HG03139 (cell line): ENCODE measurements around the gene PRM2.

Experiments used
- ATAC-seq: cut with Tn5 transposase; IDR thresholded peaks from one replicate; pipeline ENCODE4 v1.9.1; 2021; ENCODE audit not compliant: unreplicated experiment

The PRM2 gene

DNA sequence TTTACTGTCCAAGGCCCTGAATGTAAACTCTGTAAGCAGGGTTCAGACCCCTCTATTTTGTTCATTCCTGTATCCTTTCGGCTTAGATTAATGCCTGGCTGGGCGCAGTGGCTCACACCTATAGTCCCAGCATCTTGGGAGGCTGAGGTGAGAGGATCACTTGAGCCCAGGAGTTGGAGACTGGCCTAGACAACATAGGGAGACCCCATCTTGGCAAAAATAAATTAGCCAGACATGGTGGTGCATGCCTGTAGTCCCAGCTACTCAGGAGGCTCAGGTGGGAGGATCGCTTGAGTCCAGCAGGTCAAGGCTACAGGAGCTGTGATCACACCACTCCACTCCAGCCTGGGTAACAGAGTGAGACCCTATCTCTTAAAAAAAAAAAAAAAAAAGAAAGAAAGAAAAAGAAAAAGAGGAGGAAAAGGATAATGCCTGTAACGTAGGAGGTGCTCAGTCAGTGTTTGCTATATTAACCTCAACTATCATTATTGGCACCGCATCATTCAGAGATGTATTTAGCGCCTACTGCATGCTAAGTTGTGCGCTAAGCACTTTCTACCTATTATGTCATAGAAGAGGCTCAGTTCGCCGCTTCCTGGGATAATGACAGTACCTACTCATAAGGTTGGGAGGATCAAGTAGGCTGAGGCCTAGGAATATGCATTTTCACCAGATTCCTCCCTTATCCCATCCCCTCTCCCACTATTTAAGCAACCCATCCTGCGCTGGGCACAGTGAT, 25.3 kb downstream of the PRM2 start:
- no peak for ATAC-seq

DNA sequence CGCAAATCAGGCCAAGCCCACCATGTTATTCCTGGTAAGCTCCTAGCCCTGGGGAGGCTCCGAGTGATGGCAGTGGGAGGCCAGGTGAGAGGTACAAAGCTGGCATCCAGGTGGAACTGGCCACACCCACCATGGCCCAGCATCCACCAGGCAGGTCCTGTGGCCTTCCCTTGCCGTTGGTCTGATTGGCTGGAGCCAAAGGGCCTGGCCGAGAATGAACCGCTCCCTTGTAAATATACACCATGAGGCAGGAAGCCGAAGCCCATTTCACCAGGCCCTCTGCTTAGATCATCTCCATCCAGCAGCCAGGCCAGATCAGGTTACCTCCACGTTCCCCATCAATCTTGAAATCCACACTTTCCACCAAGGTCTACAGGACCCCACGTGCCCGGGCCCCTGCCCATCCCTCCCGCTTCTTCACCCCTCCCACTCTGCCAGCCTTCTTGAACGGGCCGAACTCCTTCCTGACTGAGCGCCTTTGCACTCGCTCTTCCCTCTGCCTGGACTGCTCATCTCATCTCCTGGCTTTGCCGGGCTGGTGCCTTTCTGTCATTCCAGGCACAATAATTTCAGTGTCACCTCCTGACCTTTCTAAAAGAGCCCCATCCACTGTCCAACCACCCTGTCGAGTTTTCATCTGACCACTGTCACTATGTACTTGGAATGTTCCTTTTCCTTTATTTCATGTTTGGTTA, 26.0 kb downstream of the PRM2 start:
- no peak for ATAC-seq

DNA sequence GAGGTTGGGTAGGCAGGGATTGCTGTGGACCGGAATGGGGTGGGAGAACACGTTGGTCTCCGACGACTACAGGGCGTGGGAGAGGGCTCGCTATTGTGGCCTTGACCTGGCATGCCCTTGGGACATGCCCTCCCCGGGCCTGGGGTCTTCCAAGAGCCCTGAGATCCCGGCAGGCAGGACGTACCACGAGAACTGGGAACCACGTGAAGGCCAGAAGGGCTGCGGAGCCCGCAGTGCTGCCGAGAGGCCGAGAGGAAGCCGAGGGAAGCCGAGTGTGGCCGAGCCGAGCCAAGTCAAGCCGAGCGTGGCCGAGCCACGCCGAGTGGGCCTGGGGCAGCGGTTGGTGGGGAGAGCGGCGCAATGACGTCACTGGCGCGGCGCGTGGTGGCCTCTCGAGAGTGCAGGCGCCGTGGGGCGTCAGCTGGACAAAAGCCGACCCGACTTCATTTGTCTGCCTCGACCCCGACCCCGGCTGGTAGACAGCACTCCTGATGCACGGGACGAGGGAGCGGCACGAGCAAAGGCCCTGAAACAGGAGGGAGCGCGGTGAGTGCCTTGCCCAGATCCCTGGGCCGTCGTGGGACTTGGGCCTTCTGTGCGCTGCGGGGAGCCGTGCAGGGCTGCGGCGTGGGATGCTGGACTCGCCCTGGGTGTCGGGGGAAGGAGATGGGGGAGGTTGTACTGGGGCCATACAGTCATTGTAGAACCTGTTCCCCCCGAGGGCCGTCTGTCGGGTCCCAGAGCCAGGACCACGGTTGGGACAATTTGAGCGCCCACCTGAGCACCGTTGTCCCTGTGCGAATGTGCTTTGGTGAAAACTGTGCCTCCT, 26.8 kb downstream of the PRM2 start:
- no peak for ATAC-seq

DNA sequence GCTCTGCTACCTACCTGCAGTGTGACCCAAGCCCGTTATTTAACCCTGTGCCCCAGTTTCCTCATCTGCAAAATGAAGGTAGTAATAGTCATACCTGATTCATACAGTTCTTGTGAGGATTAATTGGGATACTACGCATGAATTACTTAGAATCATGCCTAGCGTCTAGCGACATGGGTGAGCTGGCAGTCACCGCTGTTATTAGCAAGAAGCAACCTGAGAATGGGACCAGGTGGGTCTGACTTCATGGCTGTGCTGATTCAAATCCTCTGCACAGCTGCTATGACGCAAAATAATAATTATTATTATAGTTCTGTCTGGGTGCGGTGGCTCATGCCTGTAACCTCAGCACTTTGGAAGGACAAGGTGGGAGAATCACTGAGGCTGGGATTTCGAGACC, 28.1 kb downstream of the PRM2 start:
- no peak for ATAC-seq

DNA sequence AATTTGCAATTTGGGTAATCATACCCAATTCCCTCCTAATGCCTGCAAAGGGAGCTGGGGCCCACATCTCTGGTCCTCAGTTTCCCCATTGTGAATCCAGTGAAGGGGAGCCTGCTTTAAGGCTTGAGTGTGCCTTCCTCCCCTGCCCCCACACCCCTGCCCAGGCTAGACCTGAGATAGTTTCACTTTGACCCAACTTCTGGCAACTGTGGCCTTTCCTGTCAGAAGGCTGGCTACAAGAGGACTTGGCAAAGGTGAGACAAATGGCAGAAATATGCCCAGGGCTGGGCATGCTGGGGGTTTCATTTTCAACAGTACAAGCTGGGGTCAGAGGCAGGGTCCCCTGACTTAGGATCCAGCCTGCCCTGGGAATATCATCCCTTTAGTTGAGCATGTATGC, 30.3 kb downstream of the PRM2 start:
- no peak for ATAC-seq

DNA sequence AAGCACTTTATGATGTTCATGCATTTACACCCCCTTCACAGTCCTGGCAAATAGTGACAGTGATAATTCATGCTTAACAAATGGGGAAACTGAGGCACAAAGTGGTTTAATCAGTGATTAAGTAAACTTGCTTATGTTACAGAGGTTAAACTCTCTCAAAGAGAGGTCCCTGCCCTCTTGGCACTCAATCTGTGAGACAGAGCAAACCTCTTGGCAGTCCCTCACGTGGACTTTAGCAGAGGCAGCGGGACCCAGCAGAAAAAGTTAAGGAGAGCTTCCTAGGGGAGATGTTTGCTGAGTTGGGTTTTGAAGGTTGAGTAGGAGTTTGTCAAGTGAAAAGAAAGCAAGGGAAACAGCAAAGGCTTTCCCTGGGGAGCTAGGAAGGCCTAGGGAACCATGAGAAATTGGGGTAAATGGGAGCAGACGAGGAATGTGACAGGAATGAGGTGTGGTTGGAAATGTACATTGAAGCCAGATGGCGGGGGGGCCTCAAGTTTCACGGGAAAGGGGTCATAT, 31.0 kb downstream of the PRM2 start:
- ATAC-seq = no peak

DNA sequence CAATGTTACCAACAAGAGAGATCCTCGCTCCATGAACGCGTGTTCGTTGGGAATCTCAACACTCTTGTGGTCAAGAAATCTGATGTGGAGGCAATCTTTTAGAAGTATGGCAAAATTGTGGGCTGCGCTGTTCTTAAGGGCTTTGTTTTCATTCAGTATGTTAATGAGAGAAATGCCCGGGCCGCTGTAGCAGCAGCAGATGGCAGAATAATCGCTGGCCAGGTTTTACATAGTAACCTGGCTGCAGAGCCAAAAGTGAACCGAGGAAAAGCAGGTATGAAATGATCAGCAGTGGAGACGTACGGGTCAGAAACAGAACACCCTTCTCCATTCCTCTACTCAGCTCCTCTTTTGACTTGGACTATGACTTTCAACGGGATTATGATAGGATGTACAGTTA, 33.6 kb downstream of the PRM2 start:
- no peak for ATAC-seq

DNA sequence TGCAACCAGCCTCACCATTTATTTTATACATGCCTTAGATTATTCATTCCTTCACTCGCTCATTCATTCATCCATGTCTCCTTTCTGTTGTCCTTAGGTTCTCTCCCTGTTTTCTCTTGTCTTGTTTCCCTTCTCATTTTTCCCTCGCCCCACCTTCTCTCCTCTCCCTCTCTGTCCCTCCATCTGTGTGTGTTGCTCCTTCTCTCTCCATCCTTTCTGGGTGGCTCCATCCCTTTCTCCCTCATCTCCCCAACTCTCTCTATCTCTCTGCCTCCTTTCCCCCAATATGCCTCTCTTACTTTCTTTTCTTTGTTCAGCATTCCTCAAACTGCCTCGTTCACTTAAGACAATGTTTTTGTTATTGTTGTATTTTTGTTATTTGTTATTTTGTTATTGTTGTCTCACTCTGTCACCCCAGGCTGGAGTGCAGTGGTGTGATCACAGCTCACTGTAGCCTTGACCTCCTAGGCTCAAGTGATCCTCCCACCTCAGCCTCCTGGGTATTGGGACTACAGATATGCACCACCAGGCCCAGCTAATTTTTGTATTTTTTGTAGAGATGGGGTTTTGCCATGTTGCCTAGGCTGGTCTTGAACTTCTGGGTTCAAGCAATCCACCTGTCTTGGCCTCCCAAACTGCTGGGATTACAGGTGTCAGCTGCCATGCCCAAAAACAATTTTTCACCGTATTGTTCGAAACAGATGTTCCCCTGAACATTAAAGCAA, 34.6 kb downstream of the PRM2 start:
- no peak for ATAC-seq

DNA sequence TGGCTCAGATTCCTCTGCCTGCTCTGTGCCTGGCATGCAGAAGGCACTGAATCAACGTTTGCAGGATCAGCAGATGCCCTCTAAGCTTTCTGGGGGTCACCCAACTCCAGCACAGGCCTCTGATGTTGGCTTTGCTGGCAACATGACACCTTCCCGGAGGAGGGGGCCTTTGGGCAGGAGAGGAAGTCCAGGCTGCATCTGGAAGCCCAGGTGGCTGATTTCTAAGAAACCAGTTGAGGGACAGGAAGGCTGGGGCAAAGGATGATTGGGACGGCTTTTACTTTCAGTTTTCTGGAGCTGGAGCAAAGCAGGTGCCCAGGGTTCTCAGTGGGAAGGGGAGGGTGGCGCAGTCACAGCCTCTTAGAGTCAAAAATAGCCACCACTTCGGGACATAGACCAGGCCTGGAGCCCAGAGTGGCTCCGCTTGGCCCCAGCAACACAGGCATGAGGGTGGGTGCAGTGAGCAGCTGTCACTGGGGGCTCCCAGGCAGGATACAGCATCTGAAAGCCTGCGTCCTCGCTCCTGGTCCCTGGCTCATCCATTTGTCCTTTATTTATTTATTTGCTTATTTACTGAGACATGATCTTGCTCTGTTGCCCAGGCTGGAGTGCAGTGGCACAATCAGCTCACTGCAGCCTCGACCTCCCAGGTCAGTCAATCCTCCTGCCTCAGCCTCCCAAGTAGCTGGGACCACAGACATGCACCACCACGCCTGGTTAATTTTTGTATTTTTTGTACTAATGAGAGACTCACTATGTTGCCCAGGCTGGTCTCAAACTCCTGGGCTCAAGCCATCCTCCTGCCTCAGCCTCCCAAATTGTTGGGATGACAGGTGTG, 35.4 kb downstream of the PRM2 start:
- no peak for ATAC-seq

DNA sequence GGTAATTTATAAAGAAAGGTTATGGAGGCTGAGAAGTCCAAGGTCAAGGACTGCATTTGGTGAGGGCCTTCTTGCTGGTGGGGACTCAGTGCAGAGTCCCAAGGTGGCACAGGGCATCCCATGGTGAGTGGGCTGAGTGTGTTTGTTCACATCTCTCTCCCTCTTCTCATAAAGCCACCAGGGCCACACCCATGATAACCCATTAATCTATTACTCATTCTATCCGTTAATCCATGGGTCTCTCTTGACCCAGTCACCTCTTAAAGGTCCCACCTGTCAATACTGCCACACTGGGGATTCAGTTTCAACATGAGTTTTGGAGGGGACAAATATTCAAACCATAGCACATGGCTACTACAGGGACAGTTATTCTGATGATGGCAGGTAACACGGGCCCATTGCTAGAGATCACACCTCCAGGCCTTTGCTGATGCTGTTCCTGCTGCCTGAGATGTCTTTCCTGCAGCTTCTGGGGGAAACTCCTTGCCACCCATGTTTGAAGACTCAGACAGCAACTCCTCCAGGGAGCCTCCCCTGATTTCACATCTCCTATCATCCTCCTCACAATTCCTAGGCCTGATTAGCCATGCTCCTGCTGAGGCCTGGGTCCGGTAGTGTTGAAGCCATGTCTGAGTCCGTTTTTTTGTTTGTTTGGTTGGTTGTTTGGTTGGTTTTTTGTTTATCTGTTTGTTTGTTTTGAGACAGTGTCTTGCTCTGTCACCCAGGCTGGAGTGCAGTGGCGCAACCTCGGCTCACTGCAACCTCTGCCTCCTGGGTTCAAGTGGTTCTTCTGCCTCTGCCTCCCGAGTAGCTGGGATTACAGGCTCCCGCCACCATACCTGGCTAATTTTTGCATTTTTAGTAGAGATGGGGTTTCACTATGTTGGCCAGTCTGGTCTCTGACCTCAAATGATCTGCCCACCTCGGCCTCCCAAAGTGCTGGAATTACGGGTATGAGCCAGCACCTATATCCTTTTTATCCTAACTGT, 36.3 kb downstream of the PRM2 start:
- no peak for ATAC-seq

DNA sequence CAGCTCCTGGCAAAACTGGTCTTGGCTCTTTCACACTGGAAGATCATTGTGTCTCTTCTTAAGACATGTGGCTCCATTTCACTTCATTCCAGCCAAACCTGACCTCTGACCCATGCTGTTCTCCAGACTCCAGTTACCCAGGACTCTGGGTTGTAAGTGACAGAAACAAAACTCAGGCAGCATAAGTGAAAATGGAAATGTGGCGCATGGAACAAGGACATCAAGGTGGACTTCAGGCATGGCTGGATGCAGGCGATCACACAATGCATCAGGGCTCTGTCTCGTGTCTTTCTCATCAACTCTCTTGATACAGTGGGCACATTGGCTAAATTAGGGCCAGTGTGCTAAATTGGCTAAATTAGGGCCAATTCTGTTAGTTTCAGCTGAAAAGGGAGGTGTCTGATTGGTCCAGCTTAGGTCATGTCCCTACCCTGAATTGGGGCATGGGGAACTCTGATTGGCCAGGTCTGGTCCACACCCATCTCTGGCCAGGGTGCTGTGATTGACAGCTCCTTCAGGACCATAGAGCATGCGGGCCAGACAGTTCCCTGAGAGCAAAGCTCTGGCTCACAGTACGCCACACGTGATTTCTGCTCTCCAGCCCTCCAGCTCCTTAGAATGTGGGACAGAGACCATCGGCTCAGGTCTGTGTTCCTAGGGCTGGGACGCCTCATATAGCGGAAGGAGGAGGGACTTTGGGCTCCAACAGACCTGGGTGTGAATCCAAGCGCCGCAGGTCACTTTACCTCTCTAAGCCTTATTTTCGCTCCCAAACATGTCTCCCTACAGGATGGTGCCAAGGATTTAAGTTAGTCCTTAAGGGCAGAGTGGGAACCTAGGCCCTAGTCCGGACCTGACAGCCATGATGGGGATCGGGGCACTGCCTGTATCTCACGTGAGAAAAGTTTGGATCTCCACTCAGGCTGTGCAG, 37.7 kb downstream of the PRM2 start:
- no peak for ATAC-seq

DNA sequence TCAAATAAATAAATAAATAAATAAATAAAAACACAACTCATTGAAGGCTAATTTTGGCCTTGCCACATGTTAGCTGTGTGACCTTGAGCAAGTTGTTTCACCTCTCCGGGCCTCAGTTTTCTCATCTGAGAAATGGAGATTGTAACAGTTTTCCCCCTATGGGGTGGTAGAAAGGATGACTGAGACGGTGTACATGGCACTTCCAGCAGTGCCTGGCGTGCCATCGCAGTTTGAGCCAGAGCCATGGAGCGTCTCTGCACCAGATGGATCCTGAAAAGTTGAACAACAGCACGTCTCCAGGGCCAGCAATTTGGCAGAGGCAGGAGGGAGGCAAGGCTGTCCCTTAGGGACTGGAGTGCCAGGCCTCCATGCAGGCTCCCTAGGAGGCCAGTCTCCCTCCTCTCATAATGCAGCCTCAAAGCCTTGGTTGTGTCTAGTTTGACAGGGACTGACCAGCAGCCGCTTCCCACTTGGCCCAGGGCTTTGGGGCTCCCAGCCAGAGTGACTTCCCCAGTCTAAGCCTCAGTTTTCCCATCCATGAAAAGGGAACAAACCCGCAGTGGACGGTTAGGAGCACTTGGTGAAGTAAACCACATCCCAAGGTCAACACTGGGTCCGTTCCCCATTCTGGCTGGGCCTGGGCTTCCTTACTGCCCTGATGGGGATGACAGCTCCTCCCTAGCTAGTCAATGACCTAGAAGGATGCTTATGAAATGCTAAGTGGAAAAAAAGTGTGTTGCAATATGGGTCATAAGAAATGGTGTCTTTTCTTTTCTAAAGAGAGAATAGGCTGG, 39.6 kb downstream of the PRM2 start:
- no peak for ATAC-seq

DNA sequence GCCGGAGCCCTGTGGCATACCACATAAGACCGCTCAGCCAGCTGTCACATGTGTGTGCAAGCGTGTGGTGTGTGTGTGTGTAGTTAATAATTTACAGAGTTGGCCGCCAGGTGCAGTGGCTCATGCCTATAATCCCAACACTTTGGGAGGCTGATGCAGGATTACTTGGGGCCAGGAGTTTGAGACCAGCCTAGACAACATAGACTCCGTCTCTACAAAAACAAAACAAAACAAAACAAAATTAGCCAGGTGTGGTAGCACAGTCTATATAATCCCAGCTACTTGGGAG, 40.6 kb downstream of the PRM2 start:
- no peak for ATAC-seq

DNA sequence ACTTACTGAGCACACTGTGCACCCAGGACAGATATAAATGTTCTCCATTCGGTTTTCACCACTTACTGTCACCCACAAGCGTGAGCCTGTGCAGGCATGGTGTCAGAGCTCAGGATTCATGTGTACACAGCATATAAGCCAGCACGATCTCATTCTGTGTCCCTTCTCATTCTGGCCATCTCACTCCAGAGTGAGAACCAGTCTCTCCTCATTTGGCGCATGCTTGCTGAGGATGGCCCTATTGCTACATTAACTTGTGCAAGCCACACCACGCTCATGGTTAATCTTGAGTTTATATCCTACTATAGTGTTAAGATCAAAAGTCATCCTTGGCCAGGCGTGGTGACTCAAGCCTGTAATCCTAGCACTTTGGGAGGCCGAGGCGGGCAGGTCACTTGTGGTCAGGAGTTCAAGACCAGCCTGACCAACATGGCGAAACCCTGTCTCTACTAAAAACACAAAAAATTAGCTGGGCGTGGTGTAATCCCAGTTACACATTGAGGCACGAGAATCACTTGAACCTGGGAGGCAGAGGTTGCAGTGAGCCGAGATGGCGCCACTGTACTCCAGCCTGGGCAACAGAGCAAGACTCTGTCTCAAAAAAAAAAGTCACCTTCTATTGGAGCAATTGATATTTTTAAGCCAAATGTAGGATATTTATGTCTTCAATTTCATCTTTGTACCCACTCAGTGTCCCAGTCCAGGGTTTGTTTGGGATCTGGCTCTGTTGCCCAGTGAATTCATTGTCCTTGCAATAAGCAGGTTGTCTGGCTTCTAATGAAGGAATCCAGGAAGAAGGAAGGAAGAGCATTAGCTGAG, 41.2 kb downstream of the PRM2 start:
- ATAC-seq = no peak

DNA sequence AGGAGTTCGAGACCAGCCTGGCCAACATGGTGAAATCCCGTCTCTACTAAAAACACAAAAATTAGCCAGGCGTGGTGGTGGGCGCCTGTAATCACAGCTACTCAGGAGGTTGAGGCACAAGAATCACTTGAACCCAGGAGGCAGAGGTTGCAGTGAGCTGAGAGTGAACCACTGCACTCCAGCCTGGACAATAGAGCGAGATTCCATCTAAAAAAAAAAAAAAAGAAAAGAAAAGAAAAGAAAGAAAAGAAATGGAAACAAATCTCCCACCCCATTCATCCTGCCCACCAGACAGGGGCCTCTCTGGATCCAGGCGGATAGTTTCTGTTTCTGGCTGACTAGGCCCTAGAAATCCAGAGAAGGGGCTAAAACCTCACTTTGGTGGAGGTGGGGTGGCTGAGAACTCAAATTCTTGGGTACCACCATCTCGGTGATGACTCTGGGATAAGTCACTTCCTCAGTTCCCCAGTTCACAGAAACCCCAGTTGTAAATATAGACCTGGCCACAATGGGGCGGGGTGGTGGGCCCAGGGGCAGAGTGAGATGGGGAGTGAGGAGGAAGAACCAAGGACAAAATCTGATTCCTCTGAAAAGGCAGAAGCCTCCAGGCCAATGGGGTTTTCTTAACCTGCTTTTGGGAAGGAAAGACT, 42.4 kb downstream of the PRM2 start:
- no peak for ATAC-seq
